Caco-2 (cell line): ENCODE measurements around the gene ZFP36L2. TPM values are rescaled to one million over a fixed set of nuclear protein-coding genes. Genes with fewer than 3 reads are reported as not detected.

Experiments
- BruUV-seq: library from RNA; stranded (reverse); fragments of 400-500 nt; replicated peaks from 2 replicates; lab custom pipeline; 2021; lab: Mats Ljungman, UMichigan
- CTCF ChIA-PET: fragments of 300-600 bp; sonication (Branson Sonifier 250); formaldehyde crosslinking; loops from one replicate; lab custom pipeline; 2022; ENCODE audit warnings: antibody characterized with exemption; lab: Charles Lee
- POLR2A ChIA-PET: fragments of 300-600 bp; sonication (Branson Sonifier 250); formaldehyde crosslinking; loops from one replicate; lab custom pipeline; 2022; ENCODE audit warnings: antibody characterized with exemption; lab: Charles Lee
- DNase-seq, 2 experiments: peaks; one replicate each; pipeline versions ENCODE4 v3.0.0 to v3.0.0-alpha.2; 2020 to 2022
- H3K27me3 ChIP-seq: replicated peaks from 2 replicates; pipeline ENCODE4 v1.6.0; 2011; ENCODE audit warnings: low read length; ENCODE audit not compliant: control insufficient read depth, insufficient read depth
- H3K36me3 ChIP-seq: 2 replicates; pipeline ENCODE4 v1.5.1; 2011; ENCODE audit warnings: low read length; ENCODE audit not compliant: control insufficient read depth, insufficient read depth
- H3K4me1 ChIP-seq: fragments of 250-450 bp; sonication (Bioruptor Pico); 2 replicates; pipeline ENCODE4 v1.5.1; 2020; ENCODE audit warnings: mild to moderate bottlenecking
- H3K4me3 ChIP-seq: 2 replicates; pipeline ENCODE4 v1.5.1; 2011; ENCODE audit warnings: low read depth, mild to moderate bottlenecking, control low read depth, low read length
- H3K9me3 ChIP-seq: fragments of 250-450 bp; sonication (Bioruptor Pico); 2 replicates; pipeline ENCODE4 v1.5.1; 2020; ENCODE audit warnings: mild to moderate bottlenecking, moderate library complexity
- H3K27ac Mint-ChIP-seq: one replicate; pipeline ENCODE4 v1.8.0; 2022; ENCODE audit warnings: mixed read lengths; ENCODE audit not compliant: unreplicated experiment
- H3K27me3 Mint-ChIP-seq: one replicate; pipeline ENCODE4 v1.8.0; 2022; ENCODE audit warnings: mixed read lengths; ENCODE audit not compliant: insufficient read depth, unreplicated experiment
- H3K36me3 Mint-ChIP-seq: one replicate; pipeline ENCODE4 v1.8.0; 2022; ENCODE audit warnings: mild to moderate bottlenecking, mixed read lengths; ENCODE audit not compliant: insufficient read depth, unreplicated experiment
- H3K4me1 Mint-ChIP-seq: one replicate; pipeline ENCODE4 v1.8.0; 2022; ENCODE audit warnings: low read depth, mixed read lengths; ENCODE audit not compliant: unreplicated experiment
- H3K4me3 Mint-ChIP-seq: one replicate; pipeline ENCODE4 v1.8.0; 2022; ENCODE audit warnings: mild to moderate bottlenecking, moderate library complexity, mixed read lengths; ENCODE audit not compliant: unreplicated experiment
- H3K9me3 Mint-ChIP-seq: one replicate; pipeline ENCODE4 v1.8.0; 2022; ENCODE audit warnings: mixed read lengths; ENCODE audit not compliant: unreplicated experiment
- CTCF ChIP-seq, 2 experiments: fragments of 200-600 bp in 1 of 2; IDR thresholded peaks; 1 replicate in 1 of 2; 2 replicates in 1 of 2; pipeline versions ENCODE4 v1.5.1 to v1.8.0; 2011 to 2022; ENCODE audit warnings: antibody characterized with exemption in 1 of 2, control low read depth in 1 of 2, inconsistent platforms in 1 of 2, low read depth in 1 of 2, low read length in 1 of 2, mild to moderate bottlenecking in 1 of 2, moderate library complexity in 1 of 2; ENCODE audit not compliant: insufficient read depth in 1 of 2, severe bottlenecking in 1 of 2, unreplicated experiment in 1 of 2
- intact Hi-C: fragments of 100-400 bp; cut with micrococcal nuclease; formaldehyde crosslinking; loops from one replicate; pipeline ENCODE4 v1.10.0; 2022; ENCODE audit not compliant: unreplicated experiment
- total RNA-seq: library from RNA; stranded (reverse); gene quantifications from 2 replicates; pipeline ENCODE4 v1.2.3, GENCODE V29; 2022

ZFP36L2 gene
- total RNA-seq, 1 experiment from 2014 or later = 225 TPM

- Histone ChIP-seq H3K27me3 (no peaks in the 10 kb centered on the region), H3K9me3 (no peaks in the 10 kb centered on the region), H3K36me3 (no peaks in the 10 kb centered on the region; the same call in 1 of the 2 replicates), H3K4me3 (no peak overlapping the region), H3K4me1 (no peaks in the 10 kb centered on the region)
- Mint-ChIP-seq H3K36me3 (peaks cover 8% of the 10 kb centered on the region), H3K27ac (no peak overlapping the region), H3K9me3 (no peaks in the 10 kb centered on the region), H3K4me1 (no peaks in the 10 kb centered on the region), H3K27me3 (no peaks in the 10 kb centered on the region), H3K4me3 (no peak overlapping the region)
- intact Hi-C loops = no loop called here
- POLR2A ChIA-PET = no interaction called here
- no peak for DNase-seq
- no peak for TF ChIP-seq CTCF (IDR thresholded peaks at IDR 0.05; ENCODE audit: insufficient read depth in 1 of 2, low read depth in 1 of 2, low read length in 1 of 2, severe bottlenecking in 1 of 2, unreplicated experiment in 1 of 2)
- CTCF ChIA-PET = no interaction called here
- no TSS peak for BruUV-seq
These were observed 11.8 kb upstream of the ZFP36L2 start for GRCh38 chr2:43238176-43238575.

- intact Hi-C loops = no loop called here
- Mint-ChIP-seq H3K27me3 (no peaks in the 10 kb centered on the region), H3K4me1 (peaks cover 22% of the 10 kb centered on the region), H3K36me3 (peaks cover 36% of the 10 kb centered on the region), H3K9me3 (no peaks in the 10 kb centered on the region), H3K27ac (no peak overlapping the region), H3K4me3 (no peak overlapping the region)
- H3K27me3 ChIP-seq = no peaks in the 10 kb centered on the region
- ChIA-PET CTCF (no interaction called here), POLR2A (no interaction called here)
- H3K4me1 ChIP-seq = peaks cover 27% of the 10 kb centered on the region
- no peaks in the 10 kb centered on the region; the same call in 1 of the 2 replicates for H3K36me3 ChIP-seq
- H3K9me3 ChIP-seq = no peaks in the 10 kb centered on the region
- no peak for DNase-seq
- BruUV-seq = no TSS peak
- no peak for TF ChIP-seq CTCF (IDR thresholded peaks at IDR 0.05; ENCODE audit: insufficient read depth in 1 of 2, low read depth in 1 of 2, low read length in 1 of 2, severe bottlenecking in 1 of 2, unreplicated experiment in 1 of 2)
- H3K4me3 ChIP-seq = no peak overlapping the region
These were observed 7.1 kb upstream of the ZFP36L2 start for GRCh38 chr2:43233218-43234212.

- Mint-ChIP-seq H3K27ac (peak overlapping the region; percentile 62), H3K9me3 (no peaks in the 10 kb centered on the region), H3K27me3 (no peaks in the 10 kb centered on the region), H3K4me1 (peaks cover 22% of the 10 kb centered on the region), H3K36me3 (peaks cover 54% of the 10 kb centered on the region), H3K4me3 (no peak overlapping the region)
- DNase-seq = no peak
- POLR2A ChIA-PET = no interaction called here
- Histone ChIP-seq H3K4me1 (peaks cover 38% of the 10 kb centered on the region), H3K4me3 (no peak overlapping the region), H3K36me3 (no peaks in the 10 kb centered on the region; the same call in 1 of the 2 replicates), H3K9me3 (no peaks in the 10 kb centered on the region), H3K27me3 (no peaks in the 10 kb centered on the region)
- no peak for TF ChIP-seq CTCF (IDR thresholded peaks at IDR 0.05; ENCODE audit: insufficient read depth in 1 of 2, low read depth in 1 of 2, low read length in 1 of 2, severe bottlenecking in 1 of 2, unreplicated experiment in 1 of 2)
- intact Hi-C loops = loop anchor here (1.0 to 2.0 kb wide), 2 partner anchors 253 to 312 kb away; no protein-coding TSS in a partner anchor
- no TSS peak for BruUV-seq
- CTCF ChIA-PET = interaction anchor here (1.0 kb wide), 1 partner anchor 253 kb away, joined by 4 read pairs; no protein-coding TSS in a partner anchor
These were observed 4.8 kb upstream of the ZFP36L2 start for GRCh38 chr2:43230951-43231827.
